GM15510 (cell line): ENCODE data around the gene IDH3A.

Source experiments
- POLR2A ChIP-seq: IDR thresholded peaks from 3 replicates; pipeline ENCODE4 v1.6.1; 2011; ENCODE audit warnings: borderline replicate concordance; ENCODE audit not compliant: insufficient read length; ENCODE audit errors: extremely low read depth

The IDH3A gene

GRCh38 chr15:78149068-78149804 lies at the start of gene IDH3A:
Gene IDH3A, plus strand, starts transcription at chr15:78149362. Its CDS starts 42 bp downstream, at chr15:78149404.
- peak; percentile 91 for TF ChIP-seq POLR2A

DNA sequence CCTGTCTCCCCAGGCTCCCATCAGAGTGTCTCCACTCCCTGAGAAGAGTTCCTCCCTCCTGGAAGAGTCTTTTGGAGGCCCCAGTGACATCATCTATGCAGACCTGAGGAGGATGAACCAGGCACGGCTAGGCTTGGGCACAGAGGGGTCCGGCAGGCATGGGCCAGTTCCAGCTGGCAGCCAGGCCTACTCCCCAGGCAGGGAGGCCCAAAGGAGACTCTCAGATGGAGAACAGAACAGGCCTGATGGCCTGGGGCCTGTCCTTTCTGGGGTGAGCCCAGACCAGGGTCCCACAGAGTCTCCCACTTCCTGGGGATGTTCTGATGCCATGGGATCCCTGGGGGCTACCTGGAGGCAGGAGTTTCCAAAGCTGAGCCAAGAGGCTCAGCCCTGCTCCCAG lies 48.3 kb upstream of the IDH3A start:
- TF ChIP-seq POLR2A, result no peak

DNA sequence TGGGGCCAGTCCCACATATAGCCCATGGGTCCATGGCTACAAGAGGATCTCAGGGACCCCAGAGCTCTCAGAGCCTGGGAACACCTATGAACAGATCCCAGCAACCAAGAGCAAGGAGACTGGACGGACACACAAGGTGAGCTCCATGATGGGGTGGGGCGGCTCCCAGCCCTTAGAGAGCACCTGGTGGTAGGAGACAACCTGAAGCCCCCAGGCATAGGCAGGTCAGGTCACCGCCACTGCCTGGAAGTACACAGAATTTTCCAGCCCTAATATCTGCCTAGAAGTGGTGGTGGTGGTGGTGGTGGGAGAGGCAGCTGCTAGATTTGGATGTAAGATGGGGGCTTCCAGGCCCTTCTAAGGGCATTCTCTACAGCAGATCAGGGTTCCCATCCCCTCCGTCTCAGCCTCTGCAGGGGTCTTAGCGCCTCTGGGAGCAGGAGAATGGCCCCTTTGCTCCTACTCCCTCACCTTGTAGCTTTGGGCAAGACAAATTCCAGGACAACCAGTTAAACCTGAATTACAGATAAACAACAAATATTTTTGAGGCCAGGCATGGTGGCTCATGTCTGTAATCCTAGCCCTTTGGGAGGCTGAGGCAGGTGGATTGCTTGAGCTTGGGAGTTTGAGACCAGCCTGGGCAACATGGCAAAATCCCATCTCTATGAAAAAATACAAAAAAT lies 47.6 kb upstream of the IDH3A start:
- TF ChIP-seq POLR2A, result no peak

DNA sequence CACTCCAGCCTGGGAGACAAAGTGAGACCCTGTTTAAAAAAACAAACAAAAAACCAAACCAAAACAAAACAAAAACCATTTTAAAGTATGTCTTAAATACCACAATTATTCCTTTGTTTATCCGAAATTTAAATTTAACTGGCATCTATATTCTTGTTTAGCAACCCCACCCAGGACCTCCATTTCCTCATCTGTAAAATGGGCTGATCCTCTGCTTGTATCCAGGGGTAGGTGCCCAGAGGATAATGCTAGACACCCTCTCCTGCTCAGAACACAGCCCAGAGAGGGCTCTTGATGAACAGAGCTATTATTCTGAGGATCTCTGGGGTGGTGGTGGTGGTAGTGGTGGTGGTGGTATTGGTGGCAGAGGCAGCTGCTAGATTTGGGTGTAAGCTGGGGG lies 47.0 kb upstream of the IDH3A start:
- no peak for TF ChIP-seq POLR2A

- TF ChIP-seq POLR2A, result no peak
Observed at GRCh38 chr15:78102741-78103140, 46.4 kb upstream of the IDH3A start.

- TF ChIP-seq POLR2A, result no peak
Observed at GRCh38 chr15:78103406-78104118, 45.6 kb upstream of the IDH3A start.

DNA sequence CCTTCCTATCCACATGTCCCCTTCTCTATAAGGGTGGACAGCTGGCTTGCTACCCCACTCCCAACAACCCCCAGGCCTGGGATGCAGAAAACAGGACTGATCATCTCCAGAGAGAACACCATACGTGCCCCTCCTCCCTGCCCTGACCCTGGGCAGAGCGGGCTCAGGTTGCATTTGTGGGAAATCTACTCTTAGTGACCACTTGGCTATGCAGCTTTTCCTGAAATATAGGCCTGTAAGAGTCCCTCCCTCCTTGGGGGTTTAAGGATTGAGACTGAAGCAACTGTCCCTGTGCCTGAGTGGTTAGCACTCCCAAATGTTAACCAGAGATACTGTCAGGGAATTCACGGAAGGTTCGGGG lies 45.1 kb upstream of the IDH3A start:
- TF ChIP-seq POLR2A, result no peak

DNA sequence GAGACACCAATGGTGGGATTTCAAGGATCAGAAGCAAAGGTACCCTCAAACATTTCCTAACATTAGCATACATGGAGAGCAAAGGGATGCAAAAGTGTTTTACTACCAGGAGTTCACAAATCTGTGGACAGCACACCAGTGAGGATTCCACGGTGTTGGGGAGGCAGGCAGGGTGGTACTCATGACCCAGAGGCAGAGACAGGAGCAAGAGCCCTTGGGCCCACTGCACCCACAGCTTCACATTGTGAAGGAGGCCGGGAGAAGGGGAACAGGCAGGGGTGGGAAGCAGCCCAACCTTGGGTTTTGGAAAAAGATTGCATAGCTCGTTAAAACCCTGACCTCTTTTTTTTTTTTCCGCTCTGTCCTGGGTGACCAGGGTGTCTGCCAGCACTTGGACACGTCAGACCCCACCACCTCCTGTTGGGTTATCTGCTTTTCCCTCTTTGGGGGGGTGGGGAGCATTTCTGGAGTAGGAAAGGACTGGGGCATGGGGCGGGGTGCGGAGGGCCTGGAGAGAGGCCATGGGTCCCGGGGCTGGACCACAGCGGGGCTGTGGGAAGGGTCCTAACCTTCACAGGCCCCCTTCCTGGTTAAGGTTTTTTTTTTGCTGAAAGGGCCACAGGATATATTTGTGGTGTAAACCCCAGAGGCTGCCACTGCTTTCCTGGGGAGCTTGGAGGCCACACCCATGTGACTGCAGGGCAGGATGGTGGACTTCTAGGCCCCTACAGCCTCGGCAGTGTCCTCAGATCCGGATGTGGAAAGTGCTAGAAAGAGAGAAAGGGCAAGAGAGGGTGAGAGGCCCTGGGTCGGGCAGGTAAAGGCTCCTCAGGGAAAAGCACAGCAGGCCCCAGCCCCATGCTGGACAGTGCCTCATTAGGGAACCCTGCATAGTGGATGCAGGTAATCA lies 44.3 kb upstream of the IDH3A start:
- TF ChIP-seq POLR2A, result no peak

DNA sequence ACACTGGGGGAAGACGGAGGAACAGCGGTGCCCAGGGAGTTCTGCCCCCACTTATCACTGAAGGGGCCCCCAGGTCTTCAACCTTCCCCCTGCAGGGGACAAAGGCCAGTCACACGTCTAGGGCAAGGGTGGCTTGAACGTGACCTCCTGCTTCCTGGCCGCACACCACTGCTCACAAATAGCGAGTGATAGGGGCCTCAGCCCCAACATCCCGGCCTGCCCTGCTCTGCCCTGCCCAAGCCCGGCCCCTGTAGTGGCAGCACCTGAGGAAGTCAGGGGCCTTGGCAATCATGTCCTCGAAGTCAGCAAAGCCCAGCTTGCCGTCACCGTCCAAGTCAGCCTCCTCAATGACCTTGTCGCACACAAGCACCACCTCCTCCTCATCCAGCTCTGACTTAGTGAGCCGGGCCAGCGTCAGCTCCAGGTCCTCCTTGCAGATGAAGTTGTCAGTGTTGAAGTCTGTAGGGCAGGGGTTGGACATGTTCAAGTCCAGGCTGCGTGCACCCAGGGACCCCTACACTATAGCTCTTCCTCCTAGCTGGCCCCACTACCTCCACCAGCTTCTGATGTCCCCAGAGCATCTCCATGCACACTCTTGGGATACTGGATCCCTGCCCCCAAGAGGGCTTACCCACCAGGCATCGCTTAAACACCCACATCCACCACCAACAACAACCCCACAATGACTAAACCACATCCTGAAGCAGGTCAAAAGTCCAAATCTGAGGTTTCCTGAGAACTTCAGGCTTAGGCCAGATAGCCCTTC lies 43.5 kb upstream of the IDH3A start:
- TF ChIP-seq POLR2A, result no peak

- TF ChIP-seq POLR2A, result no peak
Observed at GRCh38 chr15:78107471-78107870, 41.7 kb upstream of the IDH3A start.

GRCh38 chr15:78108300-78109084 lies 40.7 kb upstream of the IDH3A start:
- TF ChIP-seq POLR2A, result no peak

DNA sequence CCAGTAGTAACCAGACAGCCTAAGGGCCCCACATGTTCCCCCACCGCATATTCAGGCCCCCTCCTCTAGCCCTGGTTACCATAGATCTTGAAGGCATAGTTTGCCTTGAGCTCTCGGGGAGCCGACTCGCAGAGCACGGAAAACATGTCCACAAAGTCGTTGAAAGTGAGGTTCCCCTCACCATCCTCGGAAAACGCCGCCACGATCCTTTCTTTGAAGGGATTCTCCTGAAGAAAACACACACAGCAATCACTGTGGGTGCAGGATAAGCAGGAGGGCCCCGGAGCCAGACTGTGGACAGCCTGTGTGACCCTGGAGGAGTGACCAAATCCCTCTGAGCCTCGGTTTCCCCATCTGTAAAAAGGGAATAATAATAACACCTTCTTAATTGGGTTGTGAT lies 40.0 kb upstream of the IDH3A start:
- TF ChIP-seq POLR2A, result no peak

- no peak for TF ChIP-seq POLR2A
Observed at GRCh38 chr15:78110096-78110495, 39.1 kb upstream of the IDH3A start.
